MCF 10A (cell line): ENCODE data around the gene TNS3. TPM values are rescaled to one million over a fixed set of nuclear protein-coding genes. Genes with fewer than 3 reads are reported as not detected.

Source experiments
- BruUV-seq: library from RNA; stranded (reverse); fragments of 400-500 nt; replicated peaks from 2 replicates; lab custom pipeline; 2021; lab: Mats Ljungman, UMichigan
- CTCF ChIA-PET: fragments of 300-600 bp; sonication (Branson Sonifier 250); formaldehyde crosslinking; extraction: SDS; loops from one replicate; lab custom pipeline; 2021; ENCODE audit warnings: antibody characterized with exemption, inconsistent platforms; lab: Yijun Ruan, JAX
- POLR2A ChIA-PET: fragments of 300-600, 350-650 bp; sonication (Branson Sonifier 250); formaldehyde crosslinking; extraction: SDS; loops from one replicate; lab custom pipeline; 2020; ENCODE audit warnings: antibody characterized with exemption, inconsistent platforms; lab: Yijun Ruan, JAX
- DNase-seq: peaks from one replicate; pipeline ENCODE4 v3.0.0-alpha.2; 2018; ENCODE audit not compliant: unreplicated experiment
- H3K27ac Mint-ChIP-seq: one replicate; pipeline ENCODE4 v1.8.0; 2022; ENCODE audit warnings: mild to moderate bottlenecking, low read depth, mixed read lengths; ENCODE audit not compliant: unreplicated experiment
- H3K27me3 Mint-ChIP-seq: one replicate; pipeline ENCODE4 v1.8.0; 2022; ENCODE audit warnings: mixed read lengths; ENCODE audit not compliant: insufficient read depth, unreplicated experiment
- H3K36me3 Mint-ChIP-seq: one replicate; pipeline ENCODE4 v1.8.0; 2022; ENCODE audit warnings: mild to moderate bottlenecking, moderate library complexity, mixed read lengths; ENCODE audit not compliant: insufficient read depth, unreplicated experiment
- H3K4me1 Mint-ChIP-seq: one replicate; pipeline ENCODE4 v1.8.0; 2022; ENCODE audit warnings: mixed read lengths; ENCODE audit not compliant: insufficient read depth, unreplicated experiment
- H3K4me3 Mint-ChIP-seq: one replicate; pipeline ENCODE4 v1.8.0; 2022; ENCODE audit warnings: mild to moderate bottlenecking, moderate library complexity, mixed read lengths; ENCODE audit not compliant: unreplicated experiment
- H3K9me3 Mint-ChIP-seq: one replicate; pipeline ENCODE4 v1.8.0; 2022; ENCODE audit warnings: mixed read lengths; ENCODE audit not compliant: unreplicated experiment
- intact Hi-C: fragments of 100-400 bp; cut with micrococcal nuclease; formaldehyde crosslinking; loops from 2 replicates; pipeline ENCODE4 v1.14.1; 2022
- total RNA-seq: library from RNA; stranded (reverse); gene quantifications from 2 replicates; pipeline ENCODE4 v1.2.3, GENCODE V29; 2022
- TF ChIP-seq, protein P1 (sequence below): fragments of 200-600 bp; IDR thresholded peaks from one replicate; pipeline ENCODE4 v1.8.0; 2022; ENCODE audit warnings: antibody characterized with exemption, mild to moderate bottlenecking; ENCODE audit not compliant: unreplicated experiment

The TNS3 gene
- total RNA-seq, 1 experiment from 2014 or later = 30.1 TPM

DNA sequence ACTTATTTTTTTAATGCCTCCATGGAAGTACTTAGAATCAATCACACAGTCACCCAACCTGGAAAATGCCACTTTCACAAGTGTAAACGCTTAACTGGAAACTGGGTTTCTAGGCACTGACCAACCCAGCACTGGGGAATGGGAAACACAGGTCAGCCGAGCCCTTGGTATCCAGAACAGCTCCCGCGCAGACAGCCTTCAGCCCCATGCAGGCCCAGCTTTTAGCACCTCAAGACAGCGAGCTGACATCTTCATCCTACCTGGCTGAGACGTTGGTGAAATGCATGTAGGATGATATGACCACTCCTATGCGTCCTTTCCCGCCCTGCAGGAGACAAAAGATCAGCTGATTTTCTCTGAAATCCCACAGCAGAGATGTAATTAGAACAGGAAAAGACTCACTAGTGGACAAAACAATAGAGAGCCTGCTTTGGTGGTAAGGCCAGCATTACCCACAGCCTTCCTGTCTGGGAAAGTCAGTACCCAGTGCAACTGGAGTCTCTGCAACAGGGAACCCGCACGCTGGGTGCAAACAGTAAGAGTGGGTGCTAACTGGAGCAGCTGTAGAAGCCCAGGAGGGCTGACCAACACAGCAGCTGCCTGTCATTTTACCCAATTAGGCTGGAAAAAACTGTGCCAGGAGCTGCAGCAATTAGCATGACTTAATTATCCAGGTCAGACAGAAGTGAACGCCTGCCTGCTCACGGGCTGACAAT is 153.7 kb downstream of the TNS3 start:
- no peaks in the 10 kb centered on the region for H3K27me3 Mint-ChIP-seq
- intact Hi-C loops = no loop called here
- H3K4me3 Mint-ChIP-seq = no peak overlapping the region
- no peak overlapping the region for H3K27ac Mint-ChIP-seq
- no peak for DNase-seq
- ChIA-PET POLR2A (no interaction called here), CTCF (interaction anchor here (1.0 to 2.2 kb wide), 3 partner anchors 21 to 391 kb away, joined by 3 to 14 read pairs (median 3); no protein-coding TSS in a partner anchor)
- no TSS peak for BruUV-seq
- TF ChIP-seq, protein P1, sequence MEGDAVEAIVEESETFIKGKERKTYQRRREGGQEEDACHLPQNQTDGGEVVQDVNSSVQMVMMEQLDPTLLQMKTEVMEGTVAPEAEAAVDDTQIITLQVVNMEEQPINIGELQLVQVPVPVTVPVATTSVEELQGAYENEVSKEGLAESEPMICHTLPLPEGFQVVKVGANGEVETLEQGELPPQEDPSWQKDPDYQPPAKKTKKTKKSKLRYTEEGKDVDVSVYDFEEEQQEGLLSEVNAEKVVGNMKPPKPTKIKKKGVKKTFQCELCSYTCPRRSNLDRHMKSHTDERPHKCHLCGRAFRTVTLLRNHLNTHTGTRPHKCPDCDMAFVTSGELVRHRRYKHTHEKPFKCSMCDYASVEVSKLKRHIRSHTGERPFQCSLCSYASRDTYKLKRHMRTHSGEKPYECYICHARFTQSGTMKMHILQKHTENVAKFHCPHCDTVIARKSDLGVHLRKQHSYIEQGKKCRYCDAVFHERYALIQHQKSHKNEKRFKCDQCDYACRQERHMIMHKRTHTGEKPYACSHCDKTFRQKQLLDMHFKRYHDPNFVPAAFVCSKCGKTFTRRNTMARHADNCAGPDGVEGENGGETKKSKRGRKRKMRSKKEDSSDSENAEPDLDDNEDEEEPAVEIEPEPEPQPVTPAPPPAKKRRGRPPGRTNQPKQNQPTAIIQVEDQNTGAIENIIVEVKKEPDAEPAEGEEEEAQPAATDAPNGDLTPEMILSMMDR = no peak
- no peaks in the 10 kb centered on the region for H3K9me3 Mint-ChIP-seq
- H3K4me1 Mint-ChIP-seq = no peaks in the 10 kb centered on the region
- peaks cover 75% of the 10 kb centered on the region for H3K36me3 Mint-ChIP-seq

DNA sequence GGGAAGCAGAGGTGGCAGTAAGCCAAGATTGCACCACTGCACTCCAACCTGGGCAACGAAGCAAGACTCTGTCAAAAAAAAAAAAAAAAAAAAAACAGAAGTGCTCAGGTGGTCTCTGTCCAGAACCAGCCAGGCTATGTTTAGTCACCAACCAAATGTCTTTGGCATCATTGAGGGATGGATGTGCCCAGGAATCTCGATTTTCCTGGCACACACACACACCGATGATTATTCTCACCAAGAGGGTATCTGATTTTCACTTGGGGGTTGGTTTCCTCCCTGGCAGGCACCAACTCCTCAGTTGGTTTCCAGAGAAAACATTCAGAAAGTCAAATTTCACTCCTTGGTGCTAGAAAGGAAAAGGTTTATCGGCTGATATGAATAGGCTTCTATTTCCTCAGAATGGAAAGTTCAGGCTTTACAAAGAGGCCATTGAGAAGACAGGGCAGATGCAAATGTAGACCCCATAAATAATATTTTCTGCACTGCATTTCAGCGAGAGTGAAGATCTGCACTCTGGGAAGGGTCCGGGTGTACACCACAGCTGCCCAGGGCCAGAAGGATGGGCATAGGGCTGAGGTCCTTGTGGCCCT is 154.8 kb downstream of the TNS3 start:
- H3K27ac Mint-ChIP-seq = no peak overlapping the region
- no peak for DNase-seq
- H3K4me3 Mint-ChIP-seq = no peak overlapping the region
- ChIA-PET CTCF (interaction anchor here (0.6 to 0.7 kb wide), 2 partner anchors 10 to 26 kb away, joined by 3 read pairs; no protein-coding TSS in a partner anchor), POLR2A (no interaction called here)
- no peaks in the 10 kb centered on the region for H3K9me3 Mint-ChIP-seq
- BruUV-seq = no TSS peak
- TF ChIP-seq, protein P1 = no peak
- intact Hi-C loops = no loop called here
- no peaks in the 10 kb centered on the region for H3K4me1 Mint-ChIP-seq
- no peaks in the 10 kb centered on the region for H3K27me3 Mint-ChIP-seq
- peaks cover 78% of the 10 kb centered on the region for H3K36me3 Mint-ChIP-seq

DNA sequence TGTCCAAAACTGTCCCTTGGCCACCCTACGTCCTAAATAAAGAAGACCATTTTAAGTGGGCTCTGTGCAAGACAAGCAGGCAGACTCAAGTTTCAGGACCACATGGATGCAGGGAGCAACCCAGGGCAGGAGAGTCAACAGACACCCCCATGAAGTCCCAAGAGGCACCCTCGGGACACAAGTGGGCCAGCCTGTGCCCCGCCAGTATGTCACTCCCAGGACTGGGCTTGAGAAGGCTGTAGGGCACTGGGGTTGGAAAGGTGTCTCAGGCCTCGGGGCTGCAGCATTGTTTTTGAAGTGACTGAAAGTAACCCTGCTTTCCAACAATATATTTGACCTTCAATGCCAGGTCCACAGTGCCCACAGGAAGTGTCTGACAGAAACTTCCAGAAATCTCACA is 157.4 kb downstream of the TNS3 start:
- CTCF ChIA-PET = interaction anchor here (0.7 to 0.9 kb wide), 2 partner anchors 15 to 159 kb away, joined by 3 to 6 read pairs; no protein-coding TSS in a partner anchor
- Mint-ChIP-seq H3K36me3 (peaks cover 94% of the 10 kb centered on the region), H3K9me3 (no peaks in the 10 kb centered on the region), H3K4me3 (no peak overlapping the region), H3K27me3 (no peaks in the 10 kb centered on the region), H3K27ac (no peak overlapping the region), H3K4me1 (no peaks in the 10 kb centered on the region)
- no peak for DNase-seq
- no TSS peak for BruUV-seq
- intact Hi-C loops = no loop called here
- POLR2A ChIA-PET = no interaction called here
- TF ChIP-seq, protein P1 = no peak

DNA sequence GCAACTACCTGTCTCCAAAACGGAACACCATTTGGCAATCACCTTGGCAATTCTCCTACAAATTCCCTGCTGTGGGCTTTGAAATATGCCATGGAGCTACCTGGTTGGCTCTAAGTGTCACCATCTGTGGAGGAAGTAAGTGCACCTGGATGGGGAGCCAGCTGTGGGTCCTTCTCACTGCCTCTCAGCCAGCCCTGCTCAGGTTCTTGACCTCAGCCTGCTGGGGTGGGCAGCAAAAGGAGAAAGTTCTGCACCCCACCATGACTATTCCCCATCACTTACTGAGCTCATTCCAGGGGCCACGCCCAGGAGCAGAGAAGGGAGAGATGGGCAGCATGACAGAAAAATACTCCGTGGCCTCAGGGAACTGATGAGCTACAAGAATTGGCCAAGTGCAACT is 158.7 kb downstream of the TNS3 start:
- H3K27ac Mint-ChIP-seq = no peak overlapping the region
- peaks cover 90% of the 10 kb centered on the region for H3K36me3 Mint-ChIP-seq
- no TSS peak for BruUV-seq

More for the DNA sequence above, 158.7 kb downstream of the TNS3 start:
- ChIA-PET CTCF (interaction anchor here (0.9 to 1.4 kb wide), 3 partner anchors 12 to 157 kb away, joined by 3 to 4 read pairs (median 3); no protein-coding TSS in a partner anchor), POLR2A (no interaction called here)
- Mint-ChIP-seq H3K9me3 (no peaks in the 10 kb centered on the region), H3K4me3 (no peak overlapping the region), H3K4me1 (no peaks in the 10 kb centered on the region), H3K27me3 (no peaks in the 10 kb centered on the region)
- intact Hi-C loops = no loop called here
- DNase-seq = peak; percentile 54
- TF ChIP-seq, protein P1 = no peak
